ENCODE measurements around the gene PAGE2B. TPM values are rescaled to one million over a fixed set of nuclear protein-coding genes. Genes with fewer than 3 reads are reported as not detected.

PAGE2B gene
- total and polyA plus RNA-seq, 10 of the 15 experiments (the other 5 are each of a cell fraction or from before 2014, with no cell fraction given) = 0.22 to 0.65 (median 0.32) TPM; not detected in 7

DNA sequence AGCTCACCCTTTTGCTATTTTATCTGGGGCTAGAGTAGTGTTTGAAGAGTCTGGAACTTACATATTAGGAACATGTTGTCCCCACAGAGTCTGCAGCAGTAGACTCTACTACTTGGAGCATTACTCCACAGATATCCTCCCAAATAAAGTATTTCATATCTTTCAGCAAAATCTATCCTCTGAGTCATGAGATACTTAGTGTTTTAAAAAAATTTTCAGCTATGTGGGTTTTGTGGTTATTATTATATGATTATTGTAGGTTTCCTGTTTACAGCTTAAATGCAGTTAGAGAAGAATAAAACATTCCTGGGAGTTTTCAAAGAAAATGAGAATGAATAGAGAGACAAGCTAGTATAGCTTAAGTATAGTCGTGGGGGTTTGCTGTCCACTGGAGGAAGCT lies 44.9 kb downstream of the PAGE2B start:
- 0% methylated on average over 1 of the region's 1 CpG for WGBS (ENCODE audit: insufficient coverage, insufficient replicate concordance, low lambda C conversion rate, missing lambda C conversion rate)
- RAD21 ChIA-PET (ENCODE audit: unreplicated experiment) = no interaction called here
- POLR2A ChIA-PET = no interaction called here

GRCh38 chrX:55120761-55121358 lies 46.0 kb downstream of the PAGE2B start:
- H3K79me2 ChIP-seq (ENCODE audit: control insufficient read depth, insufficient read depth, low read length) = no peaks in the 10 kb centered on the region
- RAD21 ChIA-PET (ENCODE audit: unreplicated experiment) = no interaction called here
- no peak for DNase-seq (ENCODE audit: low read depth, low spot score)
- no peaks in the 10 kb centered on the region for H4K20me1 ChIP-seq (ENCODE audit: control insufficient read depth, insufficient read depth)
- POLR2A ChIA-PET = no interaction called here
- H3K27ac ChIP-seq (ENCODE audit: control insufficient read depth, insufficient read depth) = no peak overlapping the region
- no peak overlapping the region for H3K9ac ChIP-seq (ENCODE audit: control insufficient read depth, insufficient read depth, low read length)
- no peak for ATAC-seq
- intact Hi-C loops (cut with micrococcal nuclease; ENCODE audit: unreplicated experiment) = no loop called here
- CTCF ChIA-PET = no interaction called here
- H3K4me2 ChIP-seq (ENCODE audit: control insufficient read depth, insufficient read depth) = no peak overlapping the region
- H2AFZ ChIP-seq (ENCODE audit: control insufficient read depth, low read depth, low read length) = no peak overlapping the region
- SMC1A ChIA-PET (ENCODE audit: uncharacterized antibody, unreplicated experiment) = interaction anchor here (1.8 kb wide), 1 partner anchor 10 kb away, joined by 7 read pairs; no protein-coding TSS in a partner anchor
- no peaks in the 10 kb centered on the region for H3K36me3 ChIP-seq (ENCODE audit: control insufficient read depth in 2 of 2, insufficient read depth in 2 of 2, low read length in 1 of 2)
- H3K4me3 ChIP-seq = no peak overlapping the region
- no TSS peak for BruUV-seq (replicated peaks)
- H3K27me3 ChIP-seq (replicated peaks in 1 of 2; ENCODE audit: control insufficient read depth in 2 of 2, insufficient read depth in 2 of 2, low read length in 1 of 2) = no peaks in the 10 kb centered on the region; a peak in 2 of 4 replicates
- H3K9me3 ChIP-seq (replicated peaks; ENCODE audit: control insufficient read depth, insufficient read depth, low read length) = no peaks in the 10 kb centered on the region
- H3K4me1 ChIP-seq (ENCODE audit: control insufficient read depth, insufficient read depth, low read length) = no peaks in the 10 kb centered on the region
- 3% methylated on average over 2 of the region's 2 CpGs for WGBS (ENCODE audit: insufficient coverage, insufficient replicate concordance, low lambda C conversion rate, missing lambda C conversion rate)
- no peak for TF ChIP-seq NR2C1 (IDR thresholded peaks at IDR 0.05)
- TF ChIP-seq CBX5 (IDR thresholded peaks at IDR 0.05; ENCODE audit: low read depth) = no peak
- TF ChIP-seq PBX3 (IDR thresholded peaks at IDR 0.05; ENCODE audit: insufficient replicate concordance, low read depth, low read length) = no peak
- TF ChIP-seq MYC (IDR thresholded peaks at IDR 0.05; ENCODE audit: insufficient read depth, insufficient read length, insufficient replicate concordance, low read length, severe bottlenecking) = no peak
- no peak for TF ChIP-seq RUNX3 (IDR thresholded peaks at IDR 0.05; ENCODE audit: low read length)
- TF ChIP-seq, protein P1, sequence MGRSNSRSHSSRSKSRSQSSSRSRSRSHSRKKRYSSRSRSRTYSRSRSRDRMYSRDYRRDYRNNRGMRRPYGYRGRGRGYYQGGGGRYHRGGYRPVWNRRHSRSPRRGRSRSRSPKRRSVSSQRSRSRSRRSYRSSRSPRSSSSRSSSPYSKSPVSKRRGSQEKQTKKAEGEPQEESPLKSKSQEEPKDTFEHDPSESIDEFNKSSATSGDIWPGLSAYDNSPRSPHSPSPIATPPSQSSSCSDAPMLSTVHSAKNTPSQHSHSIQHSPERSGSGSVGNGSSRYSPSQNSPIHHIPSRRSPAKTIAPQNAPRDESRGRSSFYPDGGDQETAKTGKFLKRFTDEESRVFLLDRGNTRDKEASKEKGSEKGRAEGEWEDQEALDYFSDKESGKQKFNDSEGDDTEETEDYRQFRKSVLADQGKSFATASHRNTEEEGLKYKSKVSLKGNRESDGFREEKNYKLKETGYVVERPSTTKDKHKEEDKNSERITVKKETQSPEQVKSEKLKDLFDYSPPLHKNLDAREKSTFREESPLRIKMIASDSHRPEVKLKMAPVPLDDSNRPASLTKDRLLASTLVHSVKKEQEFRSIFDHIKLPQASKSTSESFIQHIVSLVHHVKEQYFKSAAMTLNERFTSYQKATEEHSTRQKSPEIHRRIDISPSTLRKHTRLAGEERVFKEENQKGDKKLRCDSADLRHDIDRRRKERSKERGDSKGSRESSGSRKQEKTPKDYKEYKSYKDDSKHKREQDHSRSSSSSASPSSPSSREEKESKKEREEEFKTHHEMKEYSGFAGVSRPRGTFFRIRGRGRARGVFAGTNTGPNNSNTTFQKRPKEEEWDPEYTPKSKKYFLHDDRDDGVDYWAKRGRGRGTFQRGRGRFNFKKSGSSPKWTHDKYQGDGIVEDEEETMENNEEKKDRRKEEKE (IDR thresholded peaks at IDR 0.05) = no peak
- TF ChIP-seq ZNF622 (IDR thresholded peaks at IDR 0.05) = no peak
- no peak for FAIRE-seq
- in situ Hi-C loops (cut with MboI) = no loop called here

More for the DNA sequence above, 44.9 kb downstream of the PAGE2B start:
- in situ Hi-C loops (cut with MboI) (no loop called here), intact Hi-C loops (cut with micrococcal nuclease; ENCODE audit: unreplicated experiment) (no loop called here)
- ChIA-PET SMC1A (ENCODE audit: uncharacterized antibody, unreplicated experiment) (interaction anchor here (0.9 to 1.8 kb wide), 2 partner anchors 9 to 11 kb away, joined by 3 to 7 read pairs; no protein-coding TSS in a partner anchor), CTCF (no interaction called here)
- no peak for TF ChIP-seq IRF4 (IDR thresholded peaks at IDR 0.05; ENCODE audit: low read depth, low read length)
- H3K36me3 ChIP-seq (ENCODE audit: control insufficient read depth in 2 of 2, insufficient read depth in 2 of 2, low read length in 1 of 2) = no peaks in the 10 kb centered on the region
- no peaks in the 10 kb centered on the region for H3K79me2 ChIP-seq (ENCODE audit: control insufficient read depth, insufficient read depth, low read length)
- FAIRE-seq (no peak), ATAC-seq (no peak), DNase-seq (ENCODE audit: low read depth, low spot score) (no peak)
- H3K9ac ChIP-seq (ENCODE audit: control insufficient read depth, insufficient read depth, low read length) = no peak overlapping the region
- H3K9me3 ChIP-seq (replicated peaks; ENCODE audit: control insufficient read depth, insufficient read depth, low read length) = no peaks in the 10 kb centered on the region
- H4K20me1 ChIP-seq (ENCODE audit: control insufficient read depth, insufficient read depth) = no peaks in the 10 kb centered on the region
- H3K4me1 ChIP-seq (ENCODE audit: control insufficient read depth, insufficient read depth, low read length) = no peaks in the 10 kb centered on the region
- no peak overlapping the region for H3K27ac ChIP-seq (ENCODE audit: control insufficient read depth, insufficient read depth)
- no peaks in the 10 kb centered on the region; a peak in 2 of 4 replicates for H3K27me3 ChIP-seq (replicated peaks in 1 of 2; ENCODE audit: control insufficient read depth in 2 of 2, insufficient read depth in 2 of 2, low read length in 1 of 2)
- H2AFZ ChIP-seq (ENCODE audit: control insufficient read depth, low read depth, low read length) = no peak overlapping the region
- H3K4me3 ChIP-seq = no peak overlapping the region
- no peak overlapping the region for H3K4me2 ChIP-seq (ENCODE audit: control insufficient read depth, insufficient read depth)
- BruUV-seq (replicated peaks) = no TSS peak

Data from GM12878 (cell line).